ENCODE data around the gene AP3S1. TPM values are rescaled to one million over a fixed set of nuclear protein-coding genes. Genes with fewer than 3 reads are reported as not detected.
A peak's percentile ranks its signal among the peaks of the same experiment; 100 is the strongest.

Gene AP3S1
- total RNA-seq, 1 donor from 2014 or later = 73.2 TPM

DNA sequence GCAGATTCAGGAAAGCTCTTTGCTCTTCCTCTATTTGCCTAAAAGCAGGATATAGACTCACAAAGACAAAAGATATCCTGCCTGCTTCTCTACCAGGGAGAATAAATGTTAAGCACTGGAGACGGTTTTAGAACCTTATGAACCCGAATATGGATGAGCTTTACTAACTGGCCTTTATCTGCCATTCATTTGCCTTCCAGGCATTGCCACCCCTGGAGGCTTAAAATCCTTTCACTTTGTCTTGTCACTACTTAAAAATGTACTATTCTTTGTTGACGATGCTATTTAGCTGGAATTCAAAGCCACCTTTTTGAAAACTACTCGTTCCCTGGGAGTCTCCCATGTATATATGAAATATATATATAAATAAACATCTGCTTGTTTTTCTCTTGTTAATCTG is 97.3 kb downstream of the AP3S1 start:
- no peak for DNase-seq (ENCODE audit: low read depth)
- no peak overlapping the region for H3K4me3 ChIP-seq (ENCODE audit: low read depth, low read length)
- TF ChIP-seq, protein P1, sequence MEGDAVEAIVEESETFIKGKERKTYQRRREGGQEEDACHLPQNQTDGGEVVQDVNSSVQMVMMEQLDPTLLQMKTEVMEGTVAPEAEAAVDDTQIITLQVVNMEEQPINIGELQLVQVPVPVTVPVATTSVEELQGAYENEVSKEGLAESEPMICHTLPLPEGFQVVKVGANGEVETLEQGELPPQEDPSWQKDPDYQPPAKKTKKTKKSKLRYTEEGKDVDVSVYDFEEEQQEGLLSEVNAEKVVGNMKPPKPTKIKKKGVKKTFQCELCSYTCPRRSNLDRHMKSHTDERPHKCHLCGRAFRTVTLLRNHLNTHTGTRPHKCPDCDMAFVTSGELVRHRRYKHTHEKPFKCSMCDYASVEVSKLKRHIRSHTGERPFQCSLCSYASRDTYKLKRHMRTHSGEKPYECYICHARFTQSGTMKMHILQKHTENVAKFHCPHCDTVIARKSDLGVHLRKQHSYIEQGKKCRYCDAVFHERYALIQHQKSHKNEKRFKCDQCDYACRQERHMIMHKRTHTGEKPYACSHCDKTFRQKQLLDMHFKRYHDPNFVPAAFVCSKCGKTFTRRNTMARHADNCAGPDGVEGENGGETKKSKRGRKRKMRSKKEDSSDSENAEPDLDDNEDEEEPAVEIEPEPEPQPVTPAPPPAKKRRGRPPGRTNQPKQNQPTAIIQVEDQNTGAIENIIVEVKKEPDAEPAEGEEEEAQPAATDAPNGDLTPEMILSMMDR (conservative IDR thresholded peaks at IDR 0.05; ENCODE audit: low read depth, low read length) = no peak

DNA sequence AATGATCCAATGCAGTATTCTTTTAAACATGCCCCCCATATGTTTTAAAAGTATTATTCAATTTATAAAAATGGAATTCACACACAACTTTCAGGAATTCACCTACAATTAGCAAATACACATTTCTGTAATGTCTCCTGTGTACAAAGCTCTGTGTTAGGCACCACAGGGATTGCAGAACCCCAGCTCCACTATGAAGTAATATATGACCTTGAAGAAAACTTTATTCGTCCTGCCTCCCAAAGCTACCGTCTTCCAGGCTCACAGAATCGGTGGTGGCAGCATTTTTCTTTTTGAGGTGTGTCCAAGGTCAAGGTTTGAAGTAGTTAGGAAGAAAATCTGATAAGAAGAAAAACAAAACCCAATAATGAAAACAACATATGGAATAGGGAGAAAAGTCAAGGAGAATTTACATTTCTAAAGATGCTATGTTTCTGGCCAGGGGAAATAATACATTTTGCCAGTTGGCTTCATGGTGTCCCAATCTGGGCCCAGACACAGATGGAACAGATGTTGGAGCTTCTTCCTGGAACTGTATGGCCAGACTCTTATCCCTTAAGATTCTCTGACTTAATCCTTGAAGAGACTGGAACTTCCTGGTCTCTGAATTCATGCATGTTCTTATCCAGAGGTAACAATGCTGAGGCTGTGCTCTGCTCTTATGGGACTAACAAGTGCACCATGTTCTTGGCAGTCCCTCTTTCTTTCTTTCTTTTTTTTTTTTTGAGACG is 98.5 kb downstream of the AP3S1 start:
- TF ChIP-seq, protein P1 (conservative IDR thresholded peaks at IDR 0.05; ENCODE audit: low read depth, low read length) = no peak
- no peak for DNase-seq (ENCODE audit: low read depth)

DNA sequence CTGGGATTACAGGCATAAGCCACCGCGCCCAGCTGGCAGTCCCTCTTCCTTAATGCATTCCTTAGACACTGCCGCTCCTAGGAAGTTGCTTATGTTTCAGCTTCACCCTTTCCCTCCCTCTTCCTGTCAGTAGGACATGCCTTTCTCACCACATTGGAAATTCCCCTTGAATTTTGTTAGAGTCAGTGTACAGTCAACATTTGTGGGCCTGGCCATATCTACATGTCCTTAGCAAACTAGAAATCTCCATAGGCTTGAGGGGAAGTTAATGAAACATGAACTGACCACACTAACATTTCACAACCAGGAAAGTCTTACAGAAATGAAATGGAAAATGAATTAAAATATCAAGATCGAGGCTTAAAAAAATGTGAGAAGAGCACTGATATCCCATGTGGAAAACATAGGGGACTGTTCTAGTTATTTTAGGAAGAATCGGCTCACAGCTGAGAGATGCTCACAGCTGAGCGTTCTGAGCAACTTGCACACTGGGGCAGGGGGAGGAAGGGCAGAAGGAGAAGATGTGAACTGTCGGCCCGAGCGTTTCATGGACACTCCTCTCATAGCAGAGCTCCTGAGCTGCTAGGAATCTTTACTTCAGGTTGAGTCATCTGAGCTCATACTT is 99.4 kb downstream of the AP3S1 start:
- TF ChIP-seq, protein P1 (conservative IDR thresholded peaks at IDR 0.05; ENCODE audit: low read depth, low read length) = no peak
- no peak overlapping the region for H3K4me3 ChIP-seq (ENCODE audit: low read depth, low read length)
- peak; percentile 46 for DNase-seq (ENCODE audit: low read depth)

More for the DNA sequence above, 98.5 kb downstream of the AP3S1 start:
- no peak overlapping the region for H3K4me3 ChIP-seq (ENCODE audit: low read depth, low read length)

DNA sequence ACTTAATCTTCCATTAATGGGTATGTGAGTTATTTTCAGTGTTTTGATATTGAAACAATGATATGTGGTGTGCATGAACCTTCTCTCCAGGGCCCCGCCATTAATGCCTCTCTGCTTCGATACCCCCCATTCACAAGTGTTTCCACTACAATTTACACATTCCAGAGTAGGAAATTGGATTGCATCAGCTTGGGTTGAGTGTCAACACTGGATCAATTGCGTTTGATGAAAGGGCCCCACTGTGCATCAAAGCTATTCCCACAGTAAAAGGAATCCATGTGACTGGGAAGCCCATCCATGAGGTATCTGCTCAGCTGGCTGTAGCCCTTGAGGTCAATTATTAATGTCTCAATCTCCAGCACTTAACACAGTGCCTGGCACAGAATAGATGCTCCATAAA is 102.8 kb downstream of the AP3S1 start:
- TF ChIP-seq, protein P1 (conservative IDR thresholded peaks at IDR 0.05; ENCODE audit: low read depth, low read length) = no peak
- no peak overlapping the region for H3K4me3 ChIP-seq (ENCODE audit: low read depth, low read length)
- DNase-seq (ENCODE audit: low read depth) = no peak

DNA sequence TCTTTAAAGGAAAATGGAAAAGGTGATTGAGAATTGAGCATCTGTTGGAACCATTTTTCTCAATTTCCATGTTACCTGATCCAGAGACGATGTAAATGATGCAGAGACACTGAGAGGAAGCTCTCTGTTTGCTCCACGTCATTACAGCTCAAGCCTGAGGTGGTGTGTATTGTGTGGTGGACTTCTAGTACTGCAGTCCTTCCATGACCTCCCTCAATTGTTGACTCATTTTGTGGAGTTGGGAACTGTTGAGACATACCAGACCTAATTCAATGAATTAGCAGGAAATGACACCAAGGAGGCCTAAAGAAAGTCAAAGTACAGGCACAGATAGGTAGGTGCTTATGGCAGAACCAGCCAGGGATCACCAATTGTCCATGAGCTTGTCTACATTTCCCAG is 104.9 kb downstream of the AP3S1 start:
- TF ChIP-seq, protein P1 (conservative IDR thresholded peaks at IDR 0.05; ENCODE audit: low read depth, low read length) = no peak
- no peak overlapping the region for H3K4me3 ChIP-seq (ENCODE audit: low read depth, low read length)
- DNase-seq (ENCODE audit: low read depth) = no peak

DNA sequence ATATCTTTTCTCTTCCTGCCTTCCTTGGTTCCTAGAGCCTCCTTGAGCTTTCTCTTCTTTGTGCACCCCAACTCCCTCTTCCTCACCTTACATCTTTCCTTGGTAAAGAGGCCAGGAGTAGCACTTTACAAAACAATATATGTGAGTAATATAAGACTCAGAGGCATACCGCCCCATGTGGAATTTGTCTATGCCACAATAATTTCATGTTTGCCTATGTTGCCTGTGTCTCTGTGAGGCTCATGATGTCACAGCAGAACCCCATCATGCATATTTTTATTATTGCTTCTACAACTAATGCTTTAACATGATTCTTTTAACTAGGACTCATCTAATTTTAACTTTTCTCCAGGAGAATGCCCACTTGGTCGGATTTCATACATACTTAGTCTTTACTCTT is 105.5 kb downstream of the AP3S1 start:
- DNase-seq (ENCODE audit: low read depth) = no peak

More for the DNA sequence above, 105.5 kb downstream of the AP3S1 start:
- H3K4me3 ChIP-seq (ENCODE audit: low read depth, low read length) = no peak overlapping the region
- TF ChIP-seq, protein P1 (conservative IDR thresholded peaks at IDR 0.05; ENCODE audit: low read depth, low read length) = no peak
